Colon (tissue), 2 donors: ENCODE measurements around the gene WSB2.

Experiments used
- FAIRE-seq: peaks from 2 replicates; lab custom pipeline; 2012; peaks lifted over from hg19 to GRCh38; lab: Jason Lieb, UNC
- donor health status: control.
- donor health status: control.

The WSB2 gene

DNA sequence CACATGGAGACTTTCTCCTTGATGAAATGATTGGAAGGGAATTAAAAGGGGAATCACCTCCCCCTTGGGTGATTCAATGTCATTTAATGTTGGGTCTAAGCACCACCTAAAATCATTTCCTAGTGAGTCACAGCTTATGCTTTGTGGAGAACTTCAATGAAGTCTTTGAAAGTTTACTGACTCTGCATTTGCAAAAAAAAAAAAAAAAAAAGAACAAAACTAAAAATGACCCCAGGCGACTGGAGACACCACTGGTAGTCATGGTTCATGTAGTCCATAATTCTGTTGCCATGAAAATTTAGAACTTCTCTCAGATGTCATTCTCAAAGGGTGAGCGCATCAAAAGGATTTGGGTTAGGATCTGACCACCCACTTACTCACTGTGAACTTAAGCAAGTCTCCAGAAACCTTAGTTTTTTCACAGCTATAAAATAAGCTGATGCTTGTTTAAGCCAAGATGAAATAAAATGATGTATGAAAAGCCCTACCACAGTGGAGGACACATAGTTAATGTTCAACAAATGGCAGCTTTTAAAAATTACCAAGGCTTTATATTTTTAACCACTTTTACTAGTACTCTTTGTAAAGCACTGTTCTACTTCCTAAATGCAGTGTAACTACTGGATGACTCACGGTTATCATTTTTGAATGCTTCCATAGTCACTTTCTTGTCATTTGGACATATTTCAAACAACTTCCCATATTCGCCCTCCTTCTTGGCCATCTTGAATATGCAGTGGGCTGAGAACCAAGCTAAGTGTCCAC is 74.1 kb downstream of the WSB2 start:
- no peak for FAIRE-seq

DNA sequence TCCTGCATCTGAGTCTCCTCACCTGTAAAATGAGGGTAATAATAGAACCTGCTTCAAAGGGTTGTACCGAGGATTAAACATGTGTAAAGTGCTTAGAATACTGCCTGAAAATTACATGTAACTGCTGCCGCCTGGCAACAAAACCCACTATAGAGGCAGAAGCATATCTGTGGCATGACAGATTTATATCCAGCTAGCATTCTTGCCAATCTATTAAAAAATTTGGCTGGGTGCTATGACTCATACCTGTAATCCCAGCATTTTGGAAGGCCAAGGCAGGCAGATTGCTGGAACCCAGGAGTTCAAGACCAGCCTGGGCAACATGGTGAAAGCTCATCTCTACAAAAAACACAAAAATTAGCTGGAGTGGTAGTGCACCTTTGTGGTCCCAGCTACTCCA is 75.8 kb downstream of the WSB2 start:
- FAIRE-seq: no peak
